Left lung (tissue), 10 donors: Measurements from ENCODE around the gene SH3TC1. TPM values are rescaled to one million over a fixed set of nuclear protein-coding genes. Genes with fewer than 3 reads are reported as not detected.

ENCODE experiments used
- ATAC-seq: fragments of 200-7000 bp; cut with Tn5 transposase; one replicate; pipeline ENCODE4 v1.9.1; 2020; ENCODE audit warnings: moderate library complexity
- DNase-seq, 4 donors: peaks; one replicate each; pipeline ENCODE4 v3.0.0-alpha.2; 2013 to 2020
- H3K27ac ChIP-seq, 2 donors: fragments of 200-600 bp; sonication (generic) in 1 of 2; one replicate each; pipeline versions ENCODE4 v1.5.0 to v1.8.0; 2020 to 2021
- H3K27me3 ChIP-seq, 2 donors: fragments of 200-600 bp; sonication (generic) in 1 of 2; one replicate each; pipeline versions ENCODE4 v1.5.0 to v1.8.0; 2020 to 2021
- H3K36me3 ChIP-seq, 2 donors: fragments of 200-600 bp; sonication (generic) in 1 of 2; one replicate each; pipeline versions ENCODE4 v1.5.0 to v1.8.0; 2020 to 2021
- H3K4me1 ChIP-seq, 2 donors: fragments of 200-600 bp; one replicate each; pipeline ENCODE4 v1.8.0; 2021
- H3K4me3 ChIP-seq, 2 donors: fragments of 200-600 bp; sonication (generic) in 1 of 2; one replicate each; pipeline versions ENCODE4 v1.5.0 to v1.8.0; 2020 to 2021; ENCODE audit warnings: mild to moderate bottlenecking in 1 of 2
- H3K9me3 ChIP-seq, 2 donors: fragments of 200-600 bp; sonication (generic) in 1 of 2; one replicate each; pipeline versions ENCODE4 v1.5.0 to v1.8.0; 2020 to 2021
- CTCF ChIP-seq, 2 donors: fragments of 200-600 bp; sonication (generic) in 1 of 2; IDR thresholded peaks; one replicate each; pipeline versions ENCODE4 v1.5.0 to v1.8.0; 2021; ENCODE audit warnings: antibody characterized with exemption in 2 of 2
- intact Hi-C, 2 donors: fragments of 100-400 bp; cut with DNase I; formaldehyde crosslinking; loops; one replicate each; pipeline versions ENCODE4 v1.11.2 to v1.14.2; 2022
- polyA plus RNA-seq, 6 donors: library from polyadenylated mRNA; unstranded; fragments of 120-200 nt; gene quantifications; one replicate each; pipeline ENCODE4 v1.2.1, GENCODE V29; 2013; ENCODE audit not compliant: insufficient read length in 6 of 6
- total RNA-seq, 2 donors: library from RNA; stranded (reverse); fragmentation: NEBNext Ultra II Directional; extraction: Animal tissue kit (Norgen Biotek cat#: 25700); gene quantifications; one replicate each; pipeline ENCODE4 v1.2.1, GENCODE V29; 2021
- donor health status: DM: no; HTN: yes; CAD: no.
- donor health status: DM: no; HTN: no; CAD: no.

The SH3TC1 gene
- total and polyA plus RNA-seq, 8 donors = 22.0 to 46.1 (median 28.3) TPM

- Histone ChIP-seq H3K4me1 (peaks cover 3 to 6% of the 10 kb centered on the region in 2 donors), H3K27me3 (peaks cover 0 to 7% of the 10 kb centered on the region in 2 donors), H3K36me3 (no peaks in the 10 kb centered on the region), H3K4me3 (no peak overlapping the region), H3K9me3 (peaks cover 0 to 13% of the 10 kb centered on the region in 2 donors), H3K27ac (no peak overlapping the region)
- intact Hi-C loops = no loop called here
- no peak for TF ChIP-seq CTCF (IDR thresholded peaks at IDR 0.05)
- DNase-seq (no peak), ATAC-seq (no peak)
Measured at GRCh38 chr4:8170341-8170740, 28.7 kb upstream of the SH3TC1 start.

- peaks cover 0 to 7% of the 10 kb centered on the region in 2 donors for H3K27me3 ChIP-seq
- H3K9me3 ChIP-seq = peaks cover 0 to 13% of the 10 kb centered on the region in 2 donors
- no peak overlapping the region for H3K4me3 ChIP-seq
- no peaks in the 10 kb centered on the region for H3K36me3 ChIP-seq
- H3K4me1 ChIP-seq = peaks cover 3 to 6% of the 10 kb centered on the region in 2 donors
- H3K27ac ChIP-seq = no peak overlapping the region
- no peak for TF ChIP-seq CTCF (IDR thresholded peaks at IDR 0.05)
- no peak for ATAC-seq
- no peak for DNase-seq
- intact Hi-C loops = no loop called here
Measured at GRCh38 chr4:8171266-8171665, 27.8 kb upstream of the SH3TC1 start.

GRCh38 chr4:8171984-8172924 is 26.8 kb upstream of the SH3TC1 start:
- Histone ChIP-seq H3K27me3 (peaks cover 0 to 7% of the 10 kb centered on the region in 2 donors), H3K9me3 (peaks cover 0 to 13% of the 10 kb centered on the region in 2 donors), H3K4me1 (peaks cover 3 to 6% of the 10 kb centered on the region in 2 donors), H3K36me3 (no peaks in the 10 kb centered on the region), H3K27ac (no peak overlapping the region), H3K4me3 (no peak overlapping the region)
- no peak for DNase-seq
- no peak for ATAC-seq
- intact Hi-C loops = no loop called here
- TF ChIP-seq CTCF (IDR thresholded peaks at IDR 0.05) = no peak

- intact Hi-C loops = no loop called here
- no peaks in the 10 kb centered on the region for H3K36me3 ChIP-seq
- no peak for DNase-seq
- no peak overlapping the region for H3K4me3 ChIP-seq
- H3K9me3 ChIP-seq = peaks cover 0 to 7% of the 10 kb centered on the region in 2 donors
- ATAC-seq = no peak
- H3K27me3 ChIP-seq = peaks cover 0 to 7% of the 10 kb centered on the region in 2 donors
- H3K4me1 ChIP-seq = no peaks in the 10 kb centered on the region
- no peak overlapping the region for H3K27ac ChIP-seq
- TF ChIP-seq CTCF (IDR thresholded peaks at IDR 0.05) = no peak
Measured at GRCh38 chr4:8173492-8174242, 25.4 kb upstream of the SH3TC1 start.

- intact Hi-C loops = no loop called here
Measured at GRCh38 chr4:8174970-8175369, 24.1 kb upstream of the SH3TC1 start.

More at GRCh38 chr4:8174970-8175369, 24.1 kb upstream of the SH3TC1 start:
- H3K4me1 ChIP-seq = no peaks in the 10 kb centered on the region
- no peak overlapping the region for H3K4me3 ChIP-seq
- TF ChIP-seq CTCF (IDR thresholded peaks at IDR 0.05) = no peak
- no peaks in the 10 kb centered on the region for H3K36me3 ChIP-seq
- ATAC-seq = no peak
- DNase-seq = no peak
- H3K9me3 ChIP-seq = no peaks in the 10 kb centered on the region
- H3K27me3 ChIP-seq = peaks cover 0 to 7% of the 10 kb centered on the region in 2 donors
- no peak overlapping the region for H3K27ac ChIP-seq
